DND-41 (cell line): ENCODE data around the gene TTC29.

Source experiments
- ATAC-seq: fragments of 200-7000 bp; cut with Tn5 transposase; 3 replicates; pipeline ENCODE4 v1.9.1; 2021; ENCODE audit warnings: low read depth; ENCODE audit not compliant: insufficient read depth
- DNase-seq: peaks from one replicate; pipeline ENCODE4 v3.0.0-alpha.2; 2020
- H2AFZ ChIP-seq: 2 replicates; pipeline ENCODE4 v1.6.0; 2012; ENCODE audit warnings: low read depth, low read length
- H3K27ac ChIP-seq: 2 replicates; pipeline ENCODE4 v1.5.1; 2012; ENCODE audit warnings: low read length, inconsistent platforms
- H3K27me3 ChIP-seq: fragments of 200-600 bp; sonication (generic); 2 replicates; pipeline ENCODE4 v1.6.0; 2012; ENCODE audit warnings: low read length, mild to moderate bottlenecking, inconsistent platforms; ENCODE audit not compliant: insufficient read depth, poor library complexity
- H3K36me3 ChIP-seq: 2 replicates; pipeline ENCODE4 v1.5.1; 2012; ENCODE audit warnings: low read length, inconsistent platforms; ENCODE audit not compliant: insufficient read depth
- H3K4me1 ChIP-seq: 2 replicates; pipeline ENCODE4 v1.5.1; 2012; ENCODE audit warnings: mild to moderate bottlenecking, low read length; ENCODE audit not compliant: insufficient read depth
- H3K4me2 ChIP-seq: 2 replicates; pipeline ENCODE4 v1.6.0; 2012; ENCODE audit warnings: mild to moderate bottlenecking, moderate library complexity, low read length, inconsistent platforms; ENCODE audit not compliant: insufficient read depth
- H3K4me3 ChIP-seq, 2 experiments: fragments of 200-600 bp in 1 of 2; shearing (Covaris generic) in 1 of 2; 2 replicates each; pipeline ENCODE4 v1.5.1; 2012 to 2016; ENCODE audit warnings: inconsistent platforms in 2 of 2, low read length in 2 of 2, mild to moderate bottlenecking in 2 of 2, low read depth in 1 of 2, moderate library complexity in 1 of 2
- H3K79me2 ChIP-seq: 2 replicates; pipeline ENCODE4 v1.6.0; 2012; ENCODE audit warnings: low read length, inconsistent platforms; ENCODE audit not compliant: insufficient read depth
- H3K9ac ChIP-seq: 2 replicates; pipeline ENCODE4 v1.6.0; 2012; ENCODE audit warnings: low read depth, mild to moderate bottlenecking, inconsistent platforms, low read length, moderate library complexity
- H3K9me3 ChIP-seq: 2 replicates; pipeline ENCODE4 v1.5.1; 2012; ENCODE audit warnings: low read length, moderate library complexity, mild to moderate bottlenecking, inconsistent platforms; ENCODE audit not compliant: insufficient read depth, severe bottlenecking
- H4K20me1 ChIP-seq: 2 replicates; pipeline ENCODE4 v1.6.0; 2012; ENCODE audit warnings: low read length; ENCODE audit not compliant: insufficient read depth
- EZH2 ChIP-seq: IDR thresholded peaks from 3 replicates; pipeline ENCODE4 v1.6.1; 2012; ENCODE audit warnings: borderline replicate concordance, low read depth, mild to moderate bottlenecking, moderate library complexity, low read length, inconsistent platforms; ENCODE audit not compliant: severe bottlenecking
- TF ChIP-seq, protein P1 (sequence below): IDR thresholded peaks from 2 replicates; pipeline ENCODE4 v1.5.1; 2012; ENCODE audit warnings: borderline replicate concordance, low read length, moderate library complexity, mild to moderate bottlenecking; ENCODE audit not compliant: poor library complexity, severe bottlenecking; ENCODE audit errors: extremely low read depth

The TTC29 gene

DNA sequence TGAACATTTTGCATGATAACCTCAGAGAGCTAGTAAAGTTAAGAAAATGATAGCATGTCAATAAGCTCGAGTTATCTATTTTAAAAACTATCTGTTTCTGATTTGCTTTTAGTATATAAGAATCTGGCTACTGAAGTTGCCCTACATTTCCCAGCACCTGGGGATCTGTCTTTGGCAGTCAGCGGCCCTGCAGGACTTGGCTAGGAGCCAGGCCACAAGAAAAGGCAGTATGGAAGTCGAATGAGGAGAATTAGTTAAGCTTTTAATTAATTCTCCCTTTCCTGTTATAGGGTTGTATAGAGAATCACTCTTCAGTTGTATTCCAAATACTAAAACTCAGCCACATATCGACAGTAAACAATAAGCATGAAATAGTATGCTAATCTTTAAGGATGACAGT lies 284.3 kb downstream of the TTC29 start:
- no peak overlapping the region for H3K9ac ChIP-seq
- no peaks in the 10 kb centered on the region for H4K20me1 ChIP-seq
- no peak overlapping the region for H3K27ac ChIP-seq
- peak; percentile 27 for DNase-seq
- no peaks in the 10 kb centered on the region for H3K79me2 ChIP-seq
- no peaks in the 10 kb centered on the region for H3K4me1 ChIP-seq
- no peaks in the 10 kb centered on the region for H3K36me3 ChIP-seq
- TF ChIP-seq, protein P1, sequence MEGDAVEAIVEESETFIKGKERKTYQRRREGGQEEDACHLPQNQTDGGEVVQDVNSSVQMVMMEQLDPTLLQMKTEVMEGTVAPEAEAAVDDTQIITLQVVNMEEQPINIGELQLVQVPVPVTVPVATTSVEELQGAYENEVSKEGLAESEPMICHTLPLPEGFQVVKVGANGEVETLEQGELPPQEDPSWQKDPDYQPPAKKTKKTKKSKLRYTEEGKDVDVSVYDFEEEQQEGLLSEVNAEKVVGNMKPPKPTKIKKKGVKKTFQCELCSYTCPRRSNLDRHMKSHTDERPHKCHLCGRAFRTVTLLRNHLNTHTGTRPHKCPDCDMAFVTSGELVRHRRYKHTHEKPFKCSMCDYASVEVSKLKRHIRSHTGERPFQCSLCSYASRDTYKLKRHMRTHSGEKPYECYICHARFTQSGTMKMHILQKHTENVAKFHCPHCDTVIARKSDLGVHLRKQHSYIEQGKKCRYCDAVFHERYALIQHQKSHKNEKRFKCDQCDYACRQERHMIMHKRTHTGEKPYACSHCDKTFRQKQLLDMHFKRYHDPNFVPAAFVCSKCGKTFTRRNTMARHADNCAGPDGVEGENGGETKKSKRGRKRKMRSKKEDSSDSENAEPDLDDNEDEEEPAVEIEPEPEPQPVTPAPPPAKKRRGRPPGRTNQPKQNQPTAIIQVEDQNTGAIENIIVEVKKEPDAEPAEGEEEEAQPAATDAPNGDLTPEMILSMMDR, result no peak
- no peak for TF ChIP-seq EZH2
- H3K4me3 ChIP-seq, result no peak overlapping the region
- no peaks in the 10 kb centered on the region for H3K27me3 ChIP-seq
- ATAC-seq, result no peak
- H2AFZ ChIP-seq, result no peak overlapping the region
- H3K4me2 ChIP-seq, result no peak overlapping the region
- no peaks in the 10 kb centered on the region for H3K9me3 ChIP-seq
